Measurements from ENCODE around the gene OGFR.

The OGFR gene

GRCh38 chr20:62829231-62830230 lies 24.9 kb downstream of the OGFR start:
- no peak overlapping the region for H3K4me3 ChIP-seq (ENCODE audit: insufficient read depth, low read length, poor library complexity, severe bottlenecking)
- no peak overlapping the region for H3K9ac ChIP-seq (ENCODE audit: low read length)
- TF ChIP-seq CTCF (IDR thresholded peaks at IDR 0.05; ENCODE audit: insufficient read depth, low read length, poor library complexity, severe bottlenecking) = no peak
- TF ChIP-seq EZH2phosphoT487 (conservative IDR thresholded peaks at IDR 0.05; ENCODE audit: low read length) = no peak
- H3K4me2 ChIP-seq (ENCODE audit: low read depth, low read length, poor library complexity, severe bottlenecking) = no peak overlapping the region
- no peaks in the 10 kb centered on the region for H3K9me2 ChIP-seq (replicated peaks; ENCODE audit: insufficient read depth, low read length)
- H3F3A ChIP-seq (ENCODE audit: insufficient read depth) = no peaks in the 10 kb centered on the region
- no peaks in the 10 kb centered on the region for H4K20me1 ChIP-seq (ENCODE audit: low read depth, low read length)
- no peaks in the 10 kb centered on the region for H3K27me3 ChIP-seq (ENCODE audit: low read length)
- H3K36me3 ChIP-seq (ENCODE audit: low read length) = no peaks in the 10 kb centered on the region
- H3K27ac ChIP-seq (ENCODE audit: low read depth, low read length) = no peak overlapping the region
- no peaks in the 10 kb centered on the region for H3K9me3 ChIP-seq (ENCODE audit: insufficient read depth, low read length)
- no peak overlapping the region for H2AFZ ChIP-seq (ENCODE audit: low read depth, low read length, severe bottlenecking)
- no peaks in the 10 kb centered on the region for H3K79me2 ChIP-seq (ENCODE audit: insufficient read depth, low read length)

DNA sequence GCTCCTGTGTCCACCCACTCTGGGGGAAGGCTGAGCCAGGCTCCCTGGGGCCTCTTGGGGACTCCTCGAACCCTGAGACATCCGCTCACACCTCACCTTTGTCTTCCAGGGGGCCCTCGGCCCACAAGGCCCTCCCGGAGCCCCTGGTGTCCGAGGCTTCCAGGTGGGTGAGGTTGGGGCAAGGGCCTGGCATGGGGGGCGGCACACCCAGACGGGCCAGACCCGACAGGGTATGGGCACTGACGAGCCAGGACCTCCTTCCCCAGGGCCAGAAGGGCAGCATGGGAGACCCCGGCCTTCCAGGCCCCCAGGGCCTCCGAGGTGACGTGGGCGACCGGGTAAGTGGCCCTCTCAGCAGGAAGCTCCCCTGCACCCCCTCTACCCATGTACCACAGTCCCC lies 25.6 kb downstream of the OGFR start:
- no peak overlapping the region for H3K9ac ChIP-seq (ENCODE audit: low read length)

DNA sequence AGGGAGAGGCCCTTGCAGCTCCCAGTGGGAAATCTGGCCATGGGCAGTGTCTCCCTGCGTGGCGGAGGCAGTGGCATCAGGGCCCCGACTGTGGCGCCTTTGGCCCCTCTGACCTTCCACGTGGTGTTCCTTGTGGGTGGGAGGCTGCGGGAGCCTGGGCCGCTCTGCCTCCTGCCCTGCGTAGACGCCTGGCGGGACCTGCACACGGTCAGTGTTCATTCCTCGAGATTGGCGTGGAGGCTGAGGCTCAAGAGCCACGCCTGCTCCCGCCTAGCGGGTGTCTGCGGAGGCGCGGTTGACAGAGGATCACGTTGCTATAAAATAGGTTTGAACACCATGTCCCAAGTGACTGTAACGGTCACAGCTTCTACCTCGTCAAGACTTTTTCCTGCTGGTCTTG lies 26.2 kb downstream of the OGFR start:
- no peak overlapping the region for H3K4me2 ChIP-seq (ENCODE audit: low read depth, low read length, poor library complexity, severe bottlenecking)
- H3K4me3 ChIP-seq (ENCODE audit: insufficient read depth, low read length, poor library complexity, severe bottlenecking) = no peak overlapping the region
- H2AFZ ChIP-seq (ENCODE audit: low read depth, low read length, severe bottlenecking) = no peak overlapping the region
- H4K20me1 ChIP-seq (ENCODE audit: low read depth, low read length) = no peaks in the 10 kb centered on the region
- no peak overlapping the region for H3K27ac ChIP-seq (ENCODE audit: low read depth, low read length)
- no peaks in the 10 kb centered on the region for H3K9me3 ChIP-seq (ENCODE audit: insufficient read depth, low read length)
- H3K79me2 ChIP-seq (ENCODE audit: insufficient read depth, low read length) = no peaks in the 10 kb centered on the region
- H3F3A ChIP-seq (ENCODE audit: insufficient read depth) = no peaks in the 10 kb centered on the region
- no peaks in the 10 kb centered on the region for H3K27me3 ChIP-seq (ENCODE audit: low read length)
- H3K36me3 ChIP-seq (ENCODE audit: low read length) = no peaks in the 10 kb centered on the region
- H3K9ac ChIP-seq (ENCODE audit: low read length) = no peak overlapping the region
- H3K9me2 ChIP-seq (replicated peaks; ENCODE audit: insufficient read depth, low read length) = no peaks in the 10 kb centered on the region
- TF ChIP-seq EZH2phosphoT487 (conservative IDR thresholded peaks at IDR 0.05; ENCODE audit: low read length) (no peak), CTCF (IDR thresholded peaks at IDR 0.05; ENCODE audit: insufficient read depth, low read length, poor library complexity, severe bottlenecking) (no peak)

More for the DNA sequence above, 25.6 kb downstream of the OGFR start:
- no peaks in the 10 kb centered on the region for H4K20me1 ChIP-seq (ENCODE audit: low read depth, low read length)
- H3K4me2 ChIP-seq (ENCODE audit: low read depth, low read length, poor library complexity, severe bottlenecking) = no peak overlapping the region
- no peaks in the 10 kb centered on the region for H3K9me3 ChIP-seq (ENCODE audit: insufficient read depth, low read length)
- H3K79me2 ChIP-seq (ENCODE audit: insufficient read depth, low read length) = no peaks in the 10 kb centered on the region
- no peaks in the 10 kb centered on the region for H3K36me3 ChIP-seq (ENCODE audit: low read length)
- no peaks in the 10 kb centered on the region for H3F3A ChIP-seq (ENCODE audit: insufficient read depth)
- TF ChIP-seq CTCF (IDR thresholded peaks at IDR 0.05; ENCODE audit: insufficient read depth, low read length, poor library complexity, severe bottlenecking) (no peak), EZH2phosphoT487 (conservative IDR thresholded peaks at IDR 0.05; ENCODE audit: low read length) (no peak)
- H3K4me3 ChIP-seq (ENCODE audit: insufficient read depth, low read length, poor library complexity, severe bottlenecking) = no peak overlapping the region
- no peak overlapping the region for H3K27ac ChIP-seq (ENCODE audit: low read depth, low read length)
- no peak overlapping the region for H2AFZ ChIP-seq (ENCODE audit: low read depth, low read length, severe bottlenecking)
- no peaks in the 10 kb centered on the region for H3K27me3 ChIP-seq (ENCODE audit: low read length)
- no peaks in the 10 kb centered on the region for H3K9me2 ChIP-seq (replicated peaks; ENCODE audit: insufficient read depth, low read length)

All from SU-DHL-6 (cell line).